Measurements from ENCODE around the gene THADA. TPM values are rescaled to one million over a fixed set of nuclear protein-coding genes. Genes with fewer than 3 reads are reported as not detected.

THADA gene
- total RNA-seq, 1 experiment from 2014 or later, result 20.1 TPM

- TF ChIP-seq CTCF (conservative IDR thresholded peaks at IDR 0.05), result no peak
- H3K27ac Mint-ChIP-seq, result peak overlapping the region in 2 of 3 experiments; percentile 18 to 20; a peak in 2 of 7 replicates
Measured at GRCh38 chr2:43333656-43334144, 262.1 kb downstream of the THADA start.

More at GRCh38 chr2:43333656-43334144, 262.1 kb downstream of the THADA start:
- Histone ChIP-seq H3K56ac (ENCODE audit: insufficient read length, low read depth, low read length) (no peak overlapping the region), H2AFZ (ENCODE audit: low read length) (no peak overlapping the region), H3K4ac (ENCODE audit: low read depth, low read length) (no peak overlapping the region), H2BK5ac (ENCODE audit: insufficient read length, low read length) (no peak overlapping the region), H3K4me2 (ENCODE audit: insufficient read depth, insufficient read length, low read length) (no peak overlapping the region), H3K23me2 (ENCODE audit: insufficient read length, low read depth, low read length, poor library complexity, severe bottlenecking) (no peaks in the 10 kb centered on the region), H3K23ac (ENCODE audit: insufficient read length, low read depth, low read length) (no peak overlapping the region), H3K9me3 (ENCODE audit: control insufficient read depth, low read depth, low read length) (no peaks in the 10 kb centered on the region), H3K27me3 (ENCODE audit: insufficient read depth, low read length) (no peaks in the 10 kb centered on the region), H2BK12ac (ENCODE audit: insufficient read length, low read depth, low read length) (no peak overlapping the region), H4K20me1 (ENCODE audit: control insufficient read depth, insufficient read depth, insufficient read length) (no peaks in the 10 kb centered on the region), H2BK20ac (ENCODE audit: low read depth, low read length, poor library complexity, severe bottlenecking) (no peak overlapping the region), H2BK120ac (ENCODE audit: low read depth, low read length, poor library complexity, severe bottlenecking) (no peak overlapping the region), H3K18ac (ENCODE audit: insufficient read length, low read depth, low read length) (no peak overlapping the region), H3K14ac (ENCODE audit: insufficient read depth, low read length) (no peak overlapping the region), H3K79me2 (ENCODE audit: insufficient read depth, low read length) (no peaks in the 10 kb centered on the region), H3K79me1 (ENCODE audit: insufficient read depth, low read depth, low read length, poor library complexity, severe bottlenecking) (no peaks in the 10 kb centered on the region), H3K9ac (ENCODE audit: extremely low read depth, insufficient read length, low read length) (no peak overlapping the region), H4K8ac (replicated peaks; ENCODE audit: insufficient read length, low read depth, low read length) (no peak overlapping the region), H2BK15ac (ENCODE audit: low read depth, low read length) (no peak overlapping the region), H2AK5ac (ENCODE audit: insufficient read length, low read length) (no peak overlapping the region), H3K4me1 (ENCODE audit: insufficient read depth, low read length) (no peaks in the 10 kb centered on the region), H4K5ac (ENCODE audit: insufficient read length, low read depth, low read length) (no peak overlapping the region), H4K91ac (ENCODE audit: insufficient read length, low read depth, low read length) (no peak overlapping the region), H3T11ph (ENCODE audit: low read length) (no peak overlapping the region), H3K27ac (ENCODE audit: insufficient read length, low read depth, low read length) (no peak overlapping the region)
- no peak overlapping the region for H3K4me3 Mint-ChIP-seq
- H3K36me3 Mint-ChIP-seq (ENCODE audit: insufficient read depth in 1 of 3, low read depth in 3 of 3), result no peaks in the 10 kb centered on the region; a peak in 1 of 7 replicates
- no CpG with 5 or more reads among the region's 2 CpGs for WGBS (ENCODE audit: extremely low coverage, insufficient read length, low lambda C conversion rate)
- H3K9me3 Mint-ChIP-seq, result no peaks in the 10 kb centered on the region
- DNase-seq, result no peak
- H3K27me3 Mint-ChIP-seq (ENCODE audit: low read depth), result no peaks in the 10 kb centered on the region
- peaks cover 20 to 25% of the 10 kb centered on the region in 2 experiments for H3K4me1 Mint-ChIP-seq

Data from H9 (cell line).